ENCODE measurements around the gene SEC14L5.

DNA sequence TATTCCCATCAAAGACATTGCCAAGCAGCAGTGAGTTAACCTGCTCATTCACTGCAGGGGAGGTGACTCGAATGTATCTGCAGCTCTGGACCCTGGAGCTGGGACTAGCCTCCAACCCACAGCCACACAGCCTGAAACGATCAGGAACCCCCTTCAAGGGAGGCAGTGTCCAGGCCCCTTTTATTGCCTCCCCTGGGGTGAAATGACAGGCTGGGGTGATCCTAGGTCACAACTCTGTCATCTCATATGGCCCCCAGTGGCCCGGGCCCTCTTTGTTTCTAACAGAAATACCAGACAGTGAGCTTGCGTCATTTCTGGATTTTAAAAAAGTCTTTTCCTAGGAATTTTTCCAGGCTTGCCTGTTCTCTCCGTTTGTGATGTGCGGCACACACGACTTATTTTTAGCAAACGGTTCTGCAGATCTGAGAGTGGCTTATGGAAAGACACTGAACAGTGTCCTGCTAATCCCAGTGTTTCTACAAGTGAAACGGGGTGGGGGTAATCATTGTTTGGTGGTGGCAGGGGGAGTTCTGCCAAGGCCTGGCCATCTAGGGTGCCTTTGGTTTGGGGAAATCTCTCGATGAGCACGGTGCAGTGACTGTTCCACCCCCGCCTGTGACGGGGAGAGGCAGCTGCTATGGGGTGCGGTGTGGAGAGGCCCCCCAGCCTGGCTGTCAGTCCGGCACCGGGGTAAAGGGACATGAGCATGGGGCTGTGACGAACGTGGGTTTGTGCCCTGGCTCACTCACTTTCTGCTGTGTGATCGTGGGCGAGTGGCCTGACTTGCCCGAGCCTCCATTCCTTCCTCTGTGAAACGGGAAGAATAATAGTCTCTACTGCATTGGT is 48.4 kb downstream of the SEC14L5 start:
- no peak for TF ChIP-seq CTCF (conservative IDR thresholded peaks at IDR 0.05; ENCODE audit: low read depth, low read length)
- TF ChIP-seq EZH2 (IDR thresholded peaks at IDR 0.05; ENCODE audit: low read length, unreplicated experiment): no peak
- TF ChIP-seq EZH2phosphoT487 (IDR thresholded peaks at IDR 0.05; ENCODE audit: borderline replicate concordance, low read length): no peak

All from PC-3 (cell line).